GM19035 (cell line): ENCODE data around the gene BRD1.
"Not testable (repeated sequence)": the region's sequence is repeated elsewhere in the genome, so short reads cannot be mapped to it uniquely, and the experiment has no call there.

Experiments
- ATAC-seq: cut with Tn5 transposase; IDR thresholded peaks from one replicate; pipeline ENCODE4 v1.9.1; 2021; ENCODE audit not compliant: unreplicated experiment

Gene BRD1

GRCh38 chr22:49827271-49827852, 311 bp downstream of the BRD1 start:
- no peak for ATAC-seq

- ATAC-seq = no peak
These were observed 936 bp downstream of the BRD1 start for GRCh38 chr22:49826603-49827270.

- ATAC-seq = no peak
These were observed 1.6 kb downstream of the BRD1 start for GRCh38 chr22:49825944-49826602.

- no peak for ATAC-seq
These were observed 2.2 kb downstream of the BRD1 start for GRCh38 chr22:49825436-49825835.

- no peak for ATAC-seq
These were observed 2.7 kb downstream of the BRD1 start for GRCh38 chr22:49824936-49825335.

GRCh38 chr22:49824185-49824925, 3.3 kb downstream of the BRD1 start:
- no peak for ATAC-seq

GRCh38 chr22:49823289-49824045, 4.2 kb downstream of the BRD1 start:
- ATAC-seq = no peak

GRCh38 chr22:49821741-49822140, 5.9 kb downstream of the BRD1 start:
- ATAC-seq = not testable (repeated sequence)

- ATAC-seq = no peak
These were observed 6.7 kb downstream of the BRD1 start for GRCh38 chr22:49820984-49821383.

- ATAC-seq = no peak
These were observed 10.3 kb downstream of the BRD1 start for GRCh38 chr22:49817359-49817758.

- ATAC-seq = no peak
These were observed 12.0 kb downstream of the BRD1 start for GRCh38 chr22:49815641-49816091.

- no peak for ATAC-seq
These were observed 12.8 kb downstream of the BRD1 start for GRCh38 chr22:49814856-49815255.

- ATAC-seq = no peak
These were observed 13.4 kb downstream of the BRD1 start for GRCh38 chr22:49814164-49814686.

- no peak for ATAC-seq
These were observed 14.8 kb downstream of the BRD1 start for GRCh38 chr22:49812838-49813237.

GRCh38 chr22:49811020-49811791, 16.5 kb downstream of the BRD1 start:
- ATAC-seq = no peak

GRCh38 chr22:49810363-49811019, 17.2 kb downstream of the BRD1 start:
- ATAC-seq = no peak

- no peak for ATAC-seq
These were observed 19.6 kb downstream of the BRD1 start for GRCh38 chr22:49807780-49808708.

GRCh38 chr22:49807129-49807528, 20.5 kb downstream of the BRD1 start:
- no peak for ATAC-seq
